SH-SY5Y (cell line): ENCODE results near the gene UNC45B.

ENCODE experiments used
- GATA2 ChIP-seq: IDR thresholded peaks from 2 replicates; pipeline ENCODE4 v1.6.1; 2011; ENCODE audit warnings: mild to moderate bottlenecking, low read depth, low read length
- GATA3 ChIP-seq: IDR thresholded peaks from 2 replicates; pipeline ENCODE4 v1.6.1; 2011; ENCODE audit warnings: low read depth, mild to moderate bottlenecking, low read length, moderate library complexity

DNA sequence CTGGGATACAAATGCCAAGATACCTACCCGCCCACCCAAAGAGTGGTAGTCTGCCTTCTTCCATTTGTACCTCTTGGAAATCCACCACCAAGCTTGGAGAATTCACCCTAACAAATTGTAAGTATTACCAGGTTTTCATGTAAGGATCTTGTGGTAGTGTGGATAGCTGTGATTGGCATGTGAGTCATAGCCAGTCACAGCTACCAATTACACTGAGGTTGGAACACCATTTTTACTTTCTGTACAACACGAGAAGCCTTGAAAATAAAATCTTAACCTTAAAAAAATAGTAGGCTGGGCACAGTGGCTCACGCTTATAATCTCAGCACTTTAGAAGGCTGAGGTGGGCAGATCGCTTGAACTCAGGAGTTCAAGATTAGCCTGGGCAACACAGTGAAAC lies 65.1 kb downstream of the UNC45B start:
- TF ChIP-seq GATA2 (no peak), GATA3 (no peak)
